ENCODE data around the gene RNGTT. TPM values are rescaled to one million over a fixed set of nuclear protein-coding genes. Genes with fewer than 3 reads are reported as not detected.

The RNGTT gene
- total and polyA plus RNA-seq, 2 experiments from 2014 or later, result 7.4 to 15.6 TPM

DNA sequence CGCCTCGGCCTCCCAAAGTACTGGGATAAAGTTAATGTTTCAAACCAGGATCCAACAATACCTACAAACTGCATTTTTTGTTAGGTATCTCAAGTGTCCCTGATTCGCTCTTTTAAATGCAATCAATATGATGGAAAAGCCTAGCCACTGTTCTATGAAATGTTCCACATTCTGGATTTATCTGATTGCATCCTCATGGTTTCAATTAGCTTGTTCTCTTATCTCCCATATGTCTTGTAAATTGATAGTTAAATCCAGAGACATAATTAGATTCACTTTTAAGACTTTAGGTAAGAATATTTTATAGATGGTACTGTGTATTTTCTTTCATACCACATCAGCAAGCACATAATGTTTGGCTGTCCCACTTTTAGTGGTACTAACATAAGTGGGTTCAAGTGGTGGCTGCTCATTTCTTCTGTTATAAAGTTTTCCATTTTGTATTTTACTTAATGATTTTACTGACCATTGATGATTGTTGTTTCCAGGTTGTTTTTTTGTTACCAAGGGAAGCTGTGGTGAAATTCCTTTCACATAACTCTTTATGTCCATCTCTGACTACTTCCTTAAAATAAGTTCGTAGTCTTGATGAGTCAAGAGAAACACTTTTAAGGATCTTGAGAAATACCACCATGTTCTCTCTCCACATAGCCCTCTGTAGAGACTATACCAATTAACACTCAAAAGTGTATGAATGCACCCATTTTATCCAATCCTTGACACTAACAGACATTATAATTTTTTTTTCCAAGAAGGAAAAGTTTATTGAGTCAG is 40.5 kb downstream of the RNGTT start:
- Histone ChIP-seq H3K79me2 (no peaks in the 10 kb centered on the region), H3K4me2 (no peak overlapping the region), H2AFZ (no peak overlapping the region), H4K20me1 (ENCODE audit: insufficient read depth, poor library complexity, severe bottlenecking) (no peaks in the 10 kb centered on the region), H3K27me3 (no peaks in the 10 kb centered on the region), H3K4me1 (ENCODE audit: insufficient read depth) (no peaks in the 10 kb centered on the region), H3K36me3 (replicated peaks; ENCODE audit: insufficient read depth, low read depth) (no peaks in the 10 kb centered on the region), H3K4me3 (no peak overlapping the region), H3K27ac (no peak overlapping the region), H3K9me3 (ENCODE audit: low read depth) (no peaks in the 10 kb centered on the region), H3K9me2 (replicated peaks; ENCODE audit: insufficient read depth) (no peaks in the 10 kb centered on the region)
- TF ChIP-seq EZH2 (IDR thresholded peaks at IDR 0.05; ENCODE audit: borderline replicate concordance) (no peak), EZH2phosphoT487 (IDR thresholded peaks at IDR 0.05; ENCODE audit: low read depth, severe bottlenecking, unreplicated experiment) (no peak)
- TF ChIP-seq, protein P1, sequence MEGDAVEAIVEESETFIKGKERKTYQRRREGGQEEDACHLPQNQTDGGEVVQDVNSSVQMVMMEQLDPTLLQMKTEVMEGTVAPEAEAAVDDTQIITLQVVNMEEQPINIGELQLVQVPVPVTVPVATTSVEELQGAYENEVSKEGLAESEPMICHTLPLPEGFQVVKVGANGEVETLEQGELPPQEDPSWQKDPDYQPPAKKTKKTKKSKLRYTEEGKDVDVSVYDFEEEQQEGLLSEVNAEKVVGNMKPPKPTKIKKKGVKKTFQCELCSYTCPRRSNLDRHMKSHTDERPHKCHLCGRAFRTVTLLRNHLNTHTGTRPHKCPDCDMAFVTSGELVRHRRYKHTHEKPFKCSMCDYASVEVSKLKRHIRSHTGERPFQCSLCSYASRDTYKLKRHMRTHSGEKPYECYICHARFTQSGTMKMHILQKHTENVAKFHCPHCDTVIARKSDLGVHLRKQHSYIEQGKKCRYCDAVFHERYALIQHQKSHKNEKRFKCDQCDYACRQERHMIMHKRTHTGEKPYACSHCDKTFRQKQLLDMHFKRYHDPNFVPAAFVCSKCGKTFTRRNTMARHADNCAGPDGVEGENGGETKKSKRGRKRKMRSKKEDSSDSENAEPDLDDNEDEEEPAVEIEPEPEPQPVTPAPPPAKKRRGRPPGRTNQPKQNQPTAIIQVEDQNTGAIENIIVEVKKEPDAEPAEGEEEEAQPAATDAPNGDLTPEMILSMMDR (IDR thresholded peaks at IDR 0.05; ENCODE audit: poor library complexity), result no peak
- no peak for DNase-seq (ENCODE audit: low spot score)
- 67% methylated on average over 4 of the region's 4 CpGs for WGBS (ENCODE audit: low lambda C conversion rate, missing lambda C conversion rate)

DNA sequence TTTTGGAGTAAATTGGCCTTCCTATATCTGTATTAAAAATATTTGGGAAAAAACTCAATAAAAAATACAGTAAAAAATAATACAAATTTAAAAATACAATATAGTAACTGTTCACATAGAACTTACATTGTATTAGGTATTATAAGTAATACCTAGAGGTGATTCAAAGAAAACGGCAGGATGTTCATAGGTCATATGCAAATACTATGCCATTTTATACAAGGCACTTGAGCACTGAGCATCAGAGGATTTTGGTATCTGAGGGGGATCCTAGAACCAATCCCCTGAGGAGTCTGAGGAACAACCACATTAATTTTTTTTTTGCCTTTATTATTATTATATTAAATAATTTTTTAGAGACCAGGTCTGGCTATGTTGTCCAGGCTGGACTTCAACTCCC is 41.7 kb downstream of the RNGTT start:
- Histone ChIP-seq H3K27me3 (no peaks in the 10 kb centered on the region), H2AFZ (no peak overlapping the region), H3K4me1 (ENCODE audit: insufficient read depth) (no peaks in the 10 kb centered on the region), H3K4me2 (no peak overlapping the region), H3K79me2 (no peaks in the 10 kb centered on the region), H3K27ac (no peak overlapping the region), H3K9me2 (replicated peaks; ENCODE audit: insufficient read depth) (no peaks in the 10 kb centered on the region), H3K36me3 (replicated peaks; ENCODE audit: insufficient read depth, low read depth) (no peaks in the 10 kb centered on the region), H3K9me3 (ENCODE audit: low read depth) (no peaks in the 10 kb centered on the region), H4K20me1 (ENCODE audit: insufficient read depth, poor library complexity, severe bottlenecking) (no peaks in the 10 kb centered on the region), H3K4me3 (no peak overlapping the region)
- 93% methylated on average over 1 of the region's 1 CpG for WGBS (ENCODE audit: low lambda C conversion rate, missing lambda C conversion rate)
- TF ChIP-seq EZH2phosphoT487 (IDR thresholded peaks at IDR 0.05; ENCODE audit: low read depth, severe bottlenecking, unreplicated experiment) (no peak), EZH2 (IDR thresholded peaks at IDR 0.05; ENCODE audit: borderline replicate concordance) (no peak)
- TF ChIP-seq, protein P1 (IDR thresholded peaks at IDR 0.05; ENCODE audit: poor library complexity), result no peak
- DNase-seq (ENCODE audit: low spot score), result no peak

DNA sequence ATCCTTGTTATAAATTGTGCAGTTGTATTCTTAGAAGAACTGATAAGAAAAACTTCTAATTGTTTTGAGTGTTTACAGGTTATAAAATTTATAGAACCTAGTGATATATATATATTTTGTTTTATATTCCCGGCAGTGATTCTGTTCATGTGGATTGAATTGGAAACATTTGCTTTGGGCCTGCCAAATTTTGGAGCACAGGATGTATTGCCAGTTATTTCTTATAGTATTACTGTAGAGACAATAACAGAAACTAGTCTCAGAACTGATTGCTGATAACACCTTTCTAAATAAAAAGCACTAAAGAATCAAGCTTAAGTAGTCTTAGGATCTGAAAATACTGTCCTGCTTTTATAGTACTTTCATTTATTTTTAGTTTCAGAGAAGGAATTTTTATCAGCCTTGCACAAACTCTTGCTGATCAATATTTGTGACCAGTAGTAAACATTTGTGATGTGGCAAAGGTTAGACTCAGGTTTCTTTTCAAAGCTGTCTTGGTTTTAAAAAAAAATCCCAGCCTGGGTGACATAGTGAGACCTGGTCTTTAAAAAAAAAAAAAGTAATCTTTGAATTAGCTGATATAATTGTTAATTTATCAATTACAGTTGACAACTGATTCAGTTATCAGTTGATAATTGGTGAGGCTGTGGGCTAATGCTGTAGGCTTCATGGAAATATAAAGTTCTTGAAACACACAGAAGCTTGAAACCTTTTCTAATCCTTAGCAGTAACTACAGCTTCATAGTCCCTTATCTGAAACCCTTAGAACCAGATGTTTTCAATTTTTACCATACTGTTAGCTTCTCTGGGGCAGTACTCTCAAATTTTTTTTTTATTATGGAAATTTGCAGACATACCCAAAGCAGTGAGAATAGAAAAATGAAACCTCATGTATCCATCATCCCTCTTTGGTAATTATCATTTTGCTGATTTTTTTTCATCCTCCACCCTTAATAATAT is 42.4 kb downstream of the RNGTT start:
- WGBS (ENCODE audit: low lambda C conversion rate, missing lambda C conversion rate), result 66% methylated on average over 1 of the region's 1 CpG

More for the DNA sequence above, 42.4 kb downstream of the RNGTT start:
- Histone ChIP-seq H3K36me3 (replicated peaks; ENCODE audit: insufficient read depth, low read depth) (no peaks in the 10 kb centered on the region), H3K4me3 (no peak overlapping the region), H3K9me3 (ENCODE audit: low read depth) (no peaks in the 10 kb centered on the region), H3K4me1 (ENCODE audit: insufficient read depth) (no peaks in the 10 kb centered on the region), H4K20me1 (ENCODE audit: insufficient read depth, poor library complexity, severe bottlenecking) (no peaks in the 10 kb centered on the region), H3K9me2 (replicated peaks; ENCODE audit: insufficient read depth) (no peaks in the 10 kb centered on the region), H3K79me2 (no peaks in the 10 kb centered on the region), H3K27me3 (no peaks in the 10 kb centered on the region), H3K4me2 (no peak overlapping the region), H3K27ac (no peak overlapping the region), H2AFZ (no peak overlapping the region)
- no peak for TF ChIP-seq EZH2phosphoT487 (IDR thresholded peaks at IDR 0.05; ENCODE audit: low read depth, severe bottlenecking, unreplicated experiment)
- no peak for TF ChIP-seq EZH2 (IDR thresholded peaks at IDR 0.05; ENCODE audit: borderline replicate concordance)
- TF ChIP-seq, protein P1 (IDR thresholded peaks at IDR 0.05; ENCODE audit: poor library complexity), result no peak
- no peak for DNase-seq (ENCODE audit: low spot score)

All from hepatocyte (in vitro differentiated cells).